Mucosa of descending colon (tissue), 3 donors: ENCODE data around the gene HMGCR. TPM values are rescaled to one million over a fixed set of nuclear protein-coding genes. Genes with fewer than 3 reads are reported as not detected.
A peak's percentile ranks its signal among the peaks of the same experiment; 100 is the strongest.
"Not testable (repeated sequence)": the region's sequence is repeated elsewhere in the genome, so short reads cannot be mapped to it uniquely, and the experiment has no call there.

ENCODE experiments used
- ATAC-seq: fragments of 200-7000 bp; cut with Tn5 transposase; one replicate; pipeline ENCODE4 v1.9.1; 2020; ENCODE audit warnings: mild to moderate bottlenecking, moderate library complexity
- DNase-seq, 3 donors: peaks; one replicate each; pipeline ENCODE4 v3.0.0-alpha.2; 2020
- H3K36me3 ChIP-seq: fragments of 200-600 bp; one replicate; pipeline ENCODE4 v1.8.0; 2021; ENCODE audit warnings: low read depth, mild to moderate bottlenecking
- H3K4me1 ChIP-seq: fragments of 200-600 bp; one replicate; pipeline ENCODE4 v1.8.0; 2021; ENCODE audit warnings: low read depth, mild to moderate bottlenecking
- H3K4me3 ChIP-seq: fragments of 200-600 bp; one replicate; pipeline ENCODE4 v1.8.0; 2021; ENCODE audit warnings: mild to moderate bottlenecking
- H3K9me3 ChIP-seq: fragments of 200-600 bp; one replicate; pipeline ENCODE4 v1.8.0; 2021; ENCODE audit warnings: mild to moderate bottlenecking
- CTCF ChIP-seq: fragments of 200-600 bp; IDR thresholded peaks from one replicate; pipeline ENCODE4 v1.8.0; 2022; ENCODE audit warnings: antibody characterized with exemption, mild to moderate bottlenecking
- intact Hi-C, 2 donors: fragments of 100-400 bp; cut with DNase I in 1 of 2; cut with micrococcal nuclease in 1 of 2; formaldehyde crosslinking; loops; one replicate each; pipeline versions ENCODE4 v1.11.0 to v1.11.1; 2022; cut with DNase I, micrococcal nuclease
- long read RNA-seq, 2 donors: library from polyadenylated mRNA; unstranded; transcript quantifications; one replicate each; pipeline ENCODE4 v2.0.0, GENCODE V29; 2019 to 2021
- total RNA-seq, 3 donors: library from RNA; stranded (reverse); fragmentation: NEBNext Ultra II Directional in 2 of 3; extraction: Animal tissue kit (Norgen Biotek cat#: 25700) in 2 of 3; gene quantifications; one replicate each; pipeline versions ENCODE4 v1.2.1 to v1.2.4, GENCODE V29; 2021 to 2023
- donor health status: DM: no; HTN: no; CAD: no; lungs with moderate emphysema.
- donor health status: DM: no; HTN: no; CAD: no.
- donor health status: DM: no; HTN: yes; CAD: no.

HMGCR gene
- total RNA-seq, result 100 to 1,000 TPM in 2 of 3 donors, 10 to 100 TPM in 1; 91.4 to 184 (median 149) TPM
- long read RNA-seq, donor 1, full-length matches to known transcripts, result 44 of 57 reads
- long read RNA-seq, donor 1, partial matches to known transcripts, result 6 of 57 reads
- long read RNA-seq, donor 1, other reads (novel, unspliced or antisense), result 7 of 57 reads
- long read RNA-seq, donor 2, full-length matches to known transcripts, result 9 of 23 reads
- long read RNA-seq, donor 2, partial matches to known transcripts, result 9 of 23 reads
- long read RNA-seq, donor 2, other reads (novel, unspliced or antisense), result 5 of 23 reads

- H3K4me3 ChIP-seq, result peak within 1 kb of the TSS; percentile 97
- intact Hi-C loops, result no loop called here
- no peaks in the 10 kb centered on the region for H3K9me3 ChIP-seq
- ATAC-seq (peak; percentile 95), DNase-seq (peak; percentile 98 to 99 (median 98))
- H3K4me1 ChIP-seq, result peaks cover 23% of the 10 kb centered on the region
- H3K36me3 ChIP-seq, result peaks cover 4% of the 10 kb centered on the region
- no peak for TF ChIP-seq CTCF
These were observed at the start of gene HMGCR for GRCh38 chr5:75336615-75337336. Gene HMGCR (plus strand): TSS chr5:75337220. CDS start chr5:75342606, 5,386 bp downstream.

GRCh38 chr5:75291844-75292243, 45.2 kb upstream of the HMGCR start:
- H3K36me3 ChIP-seq, intact Hi-C loops, H3K9me3 ChIP-seq, ATAC-seq, H3K4me1 ChIP-seq, H3K4me3 ChIP-seq, DNase-seq: not testable (repeated sequence)

GRCh38 chr5:75300084-75300483, 36.9 kb upstream of the HMGCR start:
- ATAC-seq (no peak), DNase-seq (no peak)
- H3K4me1 ChIP-seq, result no peaks in the 10 kb centered on the region
- no peaks in the 10 kb centered on the region for H3K9me3 ChIP-seq
- no peak overlapping the region for H3K4me3 ChIP-seq
- intact Hi-C loops, result no loop called here
- no peaks in the 10 kb centered on the region for H3K36me3 ChIP-seq
- no peak for TF ChIP-seq CTCF

- ATAC-seq (no peak), DNase-seq (no peak)
- intact Hi-C loops, result no loop called here
- no peaks in the 10 kb centered on the region for H3K9me3 ChIP-seq
- no peaks in the 10 kb centered on the region for H3K36me3 ChIP-seq
- no peak for TF ChIP-seq CTCF
- no peaks in the 10 kb centered on the region for H3K4me1 ChIP-seq
- H3K4me3 ChIP-seq, result no peak overlapping the region
These were observed 33.6 kb upstream of the HMGCR start for GRCh38 chr5:75303419-75303818.

GRCh38 chr5:75304486-75304885, 32.5 kb upstream of the HMGCR start:
- H3K4me1 ChIP-seq, intact Hi-C loops, ATAC-seq, H3K4me3 ChIP-seq, DNase-seq, H3K9me3 ChIP-seq, H3K36me3 ChIP-seq: not testable (repeated sequence)

GRCh38 chr5:75306746-75307145, 30.3 kb upstream of the HMGCR start:
- Histone ChIP-seq H3K9me3 (no peaks in the 10 kb centered on the region), H3K36me3 (no peaks in the 10 kb centered on the region), H3K4me3 (no peak overlapping the region), H3K4me1 (peaks cover 6% of the 10 kb centered on the region)
- DNase-seq, result no peak
- ATAC-seq, result no peak
- intact Hi-C loops, result no loop called here
- no peak for TF ChIP-seq CTCF
